Kidney epithelial cell (primary cell): ENCODE measurements around the gene PAQR4. TPM values are rescaled to one million over a fixed set of nuclear protein-coding genes. Genes with fewer than 3 reads are reported as not detected.

Experiments
- DNase-seq: peaks from one replicate; pipeline ENCODE4 v3.0.0-alpha.2; 2010; ENCODE audit warnings: low read depth
- H3K27me3 ChIP-seq: 2 replicates; pipeline ENCODE4 v1.6.0; 2011; ENCODE audit warnings: low read length; ENCODE audit not compliant: control insufficient read depth, insufficient read depth
- H3K36me3 ChIP-seq: 2 replicates; pipeline ENCODE4 v1.5.1; 2011; ENCODE audit warnings: low read length; ENCODE audit not compliant: control insufficient read depth, insufficient read depth
- H3K4me3 ChIP-seq: 2 replicates; pipeline ENCODE4 v1.5.1; 2011; ENCODE audit warnings: low read depth, mild to moderate bottlenecking, control low read depth, low read length
- CTCF ChIP-seq: IDR thresholded peaks from 2 replicates; pipeline ENCODE4 v1.5.1; 2011; ENCODE audit warnings: mild to moderate bottlenecking, moderate library complexity, low read length, control low read depth, inconsistent platforms; ENCODE audit not compliant: insufficient read depth, poor library complexity, severe bottlenecking
- total RNA-seq: library from RNA; depleted of rRNA; stranded (reverse); fragments of >200 nt; gene quantifications from 2 replicates; pipeline ENCODE4 v1.2.3, GENCODE V29; 2015

Gene PAQR4
- total RNA-seq, 1 donor from 2014 or later: 15.2 TPM

- Histone ChIP-seq H3K27me3 (peaks cover 15% of the 10 kb centered on the region), H3K4me3 (no peak overlapping the region), H3K36me3 (no peaks in the 10 kb centered on the region)
- no peak for DNase-seq
- no peak for TF ChIP-seq CTCF
Measured at GRCh38 chr16:3007957-3008689, 39.0 kb downstream of the PAQR4 start.

GRCh38 chr16:3008690-3009037, 39.5 kb downstream of the PAQR4 start:
- DNase-seq: no peak
- peaks cover 15% of the 10 kb centered on the region for H3K27me3 ChIP-seq

GRCh38 chr16:3009568-3010390, 40.6 kb downstream of the PAQR4 start:
- no peak for DNase-seq
- H3K4me3 ChIP-seq: no peak overlapping the region
- peaks cover 14% of the 10 kb centered on the region for H3K27me3 ChIP-seq
- H3K36me3 ChIP-seq: no peaks in the 10 kb centered on the region
- no peak for TF ChIP-seq CTCF

More at GRCh38 chr16:3008690-3009037, 39.5 kb downstream of the PAQR4 start:
- Histone ChIP-seq H3K4me3 (no peak overlapping the region), H3K36me3 (no peaks in the 10 kb centered on the region)
- no peak for TF ChIP-seq CTCF

- DNase-seq: no peak
- H3K36me3 ChIP-seq: no peaks in the 10 kb centered on the region
- no peak overlapping the region for H3K4me3 ChIP-seq
- TF ChIP-seq CTCF: no peak
- H3K27me3 ChIP-seq: peaks cover 12% of the 10 kb centered on the region
Measured at GRCh38 chr16:3010510-3010909, 41.4 kb downstream of the PAQR4 start.

GRCh38 chr16:3012246-3012645, 43.1 kb downstream of the PAQR4 start:
- no peak overlapping the region for H3K4me3 ChIP-seq
- H3K36me3 ChIP-seq: no peaks in the 10 kb centered on the region
- H3K27me3 ChIP-seq: peaks cover 12% of the 10 kb centered on the region
- TF ChIP-seq CTCF: no peak
- DNase-seq: no peak
